ENCODE measurements around the gene LMBRD2.
"Not testable (repeated sequence)": the region's sequence is repeated elsewhere in the genome, so short reads cannot be mapped to it uniquely, and the experiment has no call there.

The LMBRD2 gene

GRCh38 chr5:36151434-36152323 lies at the start of gene LMBRD2, which contains the start of gene SKP2:
Gene LMBRD2, minus strand, starts transcription at chr5:36151887. Its CDS starts 8,538 bp downstream, at chr5:36143349.
Gene SKP2, plus strand, starts transcription at chr5:36152111. Its CDS starts 152 bp downstream, at chr5:36152263.
- H3K4me3 ChIP-seq (ENCODE audit: low read length) = peak within 1 kb of the TSS; percentile 96
- no peak for TF ChIP-seq ZNF274 (IDR thresholded peaks at IDR 0.05; ENCODE audit: low read depth, low read length)

GRCh38 chr5:36200513-36200912 lies 48.8 kb upstream of the LMBRD2 start:
- no peak for TF ChIP-seq ZNF274 (IDR thresholded peaks at IDR 0.05; ENCODE audit: low read depth, low read length)
- no peak overlapping the region for H3K4me3 ChIP-seq (ENCODE audit: low read length)

GRCh38 chr5:36199620-36200019 lies 47.9 kb upstream of the LMBRD2 start:
- no peak overlapping the region for H3K4me3 ChIP-seq (ENCODE audit: low read length)
- TF ChIP-seq ZNF274 (IDR thresholded peaks at IDR 0.05; ENCODE audit: low read depth, low read length) = no peak

- not testable (repeated sequence) for H3K4me3 ChIP-seq (ENCODE audit: low read length)
Measured at GRCh38 chr5:36198783-36199182, 47.1 kb upstream of the LMBRD2 start.

- H3K4me3 ChIP-seq (ENCODE audit: low read length) = no peak overlapping the region
- no peak for TF ChIP-seq ZNF274 (IDR thresholded peaks at IDR 0.05; ENCODE audit: low read depth, low read length)
Measured at GRCh38 chr5:36198281-36198680, 46.6 kb upstream of the LMBRD2 start.

GRCh38 chr5:36193746-36194145 lies 42.1 kb upstream of the LMBRD2 start:
- no peak overlapping the region for H3K4me3 ChIP-seq (ENCODE audit: low read length)
- no peak for TF ChIP-seq ZNF274 (IDR thresholded peaks at IDR 0.05; ENCODE audit: low read depth, low read length)

GRCh38 chr5:36184408-36184807 lies 32.7 kb upstream of the LMBRD2 start:
- not testable (repeated sequence) for H3K4me3 ChIP-seq (ENCODE audit: low read length)

- no peak overlapping the region for H3K4me3 ChIP-seq (ENCODE audit: low read length)
- no peak for TF ChIP-seq ZNF274 (IDR thresholded peaks at IDR 0.05; ENCODE audit: low read depth, low read length)
Measured at GRCh38 chr5:36181774-36182173, 30.1 kb upstream of the LMBRD2 start.

GRCh38 chr5:36180556-36181350 lies 29.1 kb upstream of the LMBRD2 start:
- no peak for TF ChIP-seq ZNF274 (IDR thresholded peaks at IDR 0.05; ENCODE audit: low read depth, low read length)

GRCh38 chr5:36179950-36180349 lies 28.3 kb upstream of the LMBRD2 start:
- H3K4me3 ChIP-seq (ENCODE audit: low read length) = no peak overlapping the region
- no peak for TF ChIP-seq ZNF274 (IDR thresholded peaks at IDR 0.05; ENCODE audit: low read depth, low read length)

More at GRCh38 chr5:36180556-36181350, 29.1 kb upstream of the LMBRD2 start:
- H3K4me3 ChIP-seq (ENCODE audit: low read length) = no peak overlapping the region

- H3K4me3 ChIP-seq (ENCODE audit: low read length) = no peak overlapping the region
- no peak for TF ChIP-seq ZNF274 (IDR thresholded peaks at IDR 0.05; ENCODE audit: low read depth, low read length)
Measured at GRCh38 chr5:36178524-36178890, 26.8 kb upstream of the LMBRD2 start.

- no peak overlapping the region for H3K4me3 ChIP-seq (ENCODE audit: low read length)
- no peak for TF ChIP-seq ZNF274 (IDR thresholded peaks at IDR 0.05; ENCODE audit: low read depth, low read length)
Measured at GRCh38 chr5:36177715-36178523, 26.2 kb upstream of the LMBRD2 start.

- TF ChIP-seq ZNF274 (IDR thresholded peaks at IDR 0.05; ENCODE audit: low read depth, low read length) = no peak
- H3K4me3 ChIP-seq (ENCODE audit: low read length) = no peak overlapping the region
Measured at GRCh38 chr5:36177154-36177553, 25.5 kb upstream of the LMBRD2 start.

- no peak for TF ChIP-seq ZNF274 (IDR thresholded peaks at IDR 0.05; ENCODE audit: low read depth, low read length)
- no peak overlapping the region for H3K4me3 ChIP-seq (ENCODE audit: low read length)
Measured at GRCh38 chr5:36175043-36175442, 23.4 kb upstream of the LMBRD2 start.
